Measurements from ENCODE around the gene ZNF451. TPM values are rescaled to one million over a fixed set of nuclear protein-coding genes. Genes with fewer than 3 reads are reported as not detected.

The ZNF451 gene
- total RNA-seq, 1 donor from 2014 or later = 56.0 TPM

DNA sequence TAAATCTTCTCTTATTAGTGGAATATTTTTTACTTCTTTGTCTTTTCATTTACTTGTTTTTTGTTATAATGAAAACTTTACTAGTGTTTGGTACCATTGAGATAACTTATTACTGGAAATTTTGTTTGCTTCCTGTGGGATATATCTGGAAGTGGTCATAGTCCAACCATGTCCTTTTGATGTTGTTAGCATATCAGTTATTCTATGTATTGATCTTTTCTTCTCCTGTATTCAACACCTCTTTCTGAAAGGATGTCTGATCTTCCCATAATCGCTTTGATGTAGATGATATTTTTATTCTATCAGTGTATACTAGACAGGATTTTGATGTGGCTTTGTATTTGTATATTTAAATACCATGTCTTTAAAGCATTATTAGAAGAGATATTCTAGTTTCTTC is 17.0 kb downstream of the ZNF451 start:
- no peak for DNase-seq
- Histone ChIP-seq H3K27ac (no peak overlapping the region), H3K4me3 (no peak overlapping the region), H3K36me3 (peaks cover 18% of the 10 kb centered on the region), H3K4me1 (no peaks in the 10 kb centered on the region), H3K9me3 (no peaks in the 10 kb centered on the region), H3K27me3 (no peaks in the 10 kb centered on the region)
- no peak for ATAC-seq
- intact Hi-C loops (cut with DNase I) = no loop called here
- TF ChIP-seq CTCF (IDR thresholded peaks at IDR 0.05) = no peak

DNA sequence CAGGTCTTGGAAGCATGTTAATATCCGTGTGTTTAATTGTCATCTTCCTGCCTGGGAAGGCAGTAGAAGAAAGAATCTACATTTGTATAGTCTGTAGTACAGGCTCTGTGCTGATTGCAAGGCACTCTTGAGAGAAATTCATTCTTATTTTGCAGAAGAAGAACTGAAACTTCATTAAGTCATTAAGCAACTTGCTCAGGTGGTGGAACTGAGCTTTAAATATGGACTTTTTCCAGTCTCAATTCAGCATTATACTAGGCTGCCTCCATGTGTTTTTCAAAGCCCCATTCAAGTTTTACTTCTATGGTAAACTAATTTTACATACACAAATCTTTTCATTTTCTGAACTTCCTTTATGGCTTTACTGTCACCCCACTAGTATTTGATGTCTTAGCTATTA is 18.7 kb downstream of the ZNF451 start:
- ATAC-seq (no peak), DNase-seq (no peak)
- intact Hi-C loops (cut with DNase I) = no loop called here
- H3K4me3 ChIP-seq = no peak overlapping the region
- TF ChIP-seq CTCF (IDR thresholded peaks at IDR 0.05) = no peak
- no peaks in the 10 kb centered on the region for H3K4me1 ChIP-seq
- H3K36me3 ChIP-seq = peaks cover 5% of the 10 kb centered on the region
- no peak overlapping the region for H3K27ac ChIP-seq
- no peaks in the 10 kb centered on the region for H3K27me3 ChIP-seq
- H3K9me3 ChIP-seq = no peaks in the 10 kb centered on the region

DNA sequence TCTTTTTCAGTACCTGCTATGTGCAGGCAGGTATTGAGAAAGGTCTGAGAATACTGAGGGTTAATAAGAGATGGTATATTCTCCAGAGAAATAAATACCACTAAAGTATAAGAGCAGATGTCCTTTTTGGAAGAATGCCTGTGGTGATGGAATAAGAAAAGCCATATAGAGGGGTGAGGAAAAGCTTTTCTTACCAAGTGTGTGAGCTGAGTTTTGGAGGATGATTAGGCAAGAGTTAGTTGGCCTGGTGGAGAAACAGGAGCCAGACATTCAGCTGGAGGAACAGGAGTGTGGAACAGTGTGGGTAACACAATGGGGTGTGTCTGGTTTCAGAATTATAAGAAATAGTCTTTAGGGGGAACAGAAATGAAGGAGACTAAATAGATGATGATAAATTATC is 19.9 kb downstream of the ZNF451 start:
- no peak overlapping the region for H3K4me3 ChIP-seq
- H3K4me1 ChIP-seq = no peaks in the 10 kb centered on the region
- H3K36me3 ChIP-seq = peaks cover 5% of the 10 kb centered on the region
- no peaks in the 10 kb centered on the region for H3K27me3 ChIP-seq
- ATAC-seq (no peak), DNase-seq (no peak)
- intact Hi-C loops (cut with DNase I) = no loop called here
- no peak for TF ChIP-seq CTCF (IDR thresholded peaks at IDR 0.05)
- H3K9me3 ChIP-seq = no peaks in the 10 kb centered on the region
- no peak overlapping the region for H3K27ac ChIP-seq

DNA sequence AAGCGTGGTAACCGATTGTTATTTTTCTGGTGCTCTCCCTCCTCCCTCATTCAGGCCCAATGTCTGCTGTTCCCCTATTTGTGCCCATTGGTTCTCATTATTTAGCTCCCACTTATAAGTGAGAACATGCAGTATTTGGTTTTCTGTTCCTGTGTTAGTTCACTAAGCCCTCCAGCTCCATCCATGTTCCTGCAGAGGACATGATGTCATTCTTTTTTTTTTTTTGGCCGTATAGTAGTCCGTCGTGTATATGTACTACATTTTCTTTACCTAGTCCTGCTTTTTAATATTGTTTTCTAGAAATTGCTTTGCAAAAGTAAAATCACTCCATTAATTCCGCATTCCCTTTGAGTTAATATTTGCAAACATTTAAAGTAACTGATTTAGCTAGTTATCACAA is 23.1 kb downstream of the ZNF451 start:
- H3K27me3 ChIP-seq = no peaks in the 10 kb centered on the region
- H3K9me3 ChIP-seq = no peaks in the 10 kb centered on the region
- peaks cover 5% of the 10 kb centered on the region for H3K36me3 ChIP-seq
- no peak for TF ChIP-seq CTCF (IDR thresholded peaks at IDR 0.05)
- H3K27ac ChIP-seq = no peak overlapping the region
- ATAC-seq (no peak), DNase-seq (no peak)
- H3K4me1 ChIP-seq = peaks cover 14% of the 10 kb centered on the region
- no peak overlapping the region for H3K4me3 ChIP-seq
- intact Hi-C loops (cut with DNase I) = no loop called here

GRCh38 chr6:57116776-57117175 is 26.8 kb downstream of the ZNF451 start:
- no peaks in the 10 kb centered on the region for H3K36me3 ChIP-seq
- no peaks in the 10 kb centered on the region for H3K27me3 ChIP-seq
- H3K9me3 ChIP-seq = no peaks in the 10 kb centered on the region
- intact Hi-C loops (cut with DNase I) = no loop called here
- H3K4me1 ChIP-seq = peaks cover 15% of the 10 kb centered on the region
- no peak for ATAC-seq
- H3K27ac ChIP-seq = peak overlapping the region; percentile 12
- DNase-seq = no peak
- TF ChIP-seq CTCF (IDR thresholded peaks at IDR 0.05) = no peak
- H3K4me3 ChIP-seq = no peak overlapping the region

- Histone ChIP-seq H3K27ac (no peak overlapping the region), H3K4me1 (peaks cover 15% of the 10 kb centered on the region), H3K9me3 (no peaks in the 10 kb centered on the region), H3K27me3 (no peaks in the 10 kb centered on the region), H3K4me3 (no peak overlapping the region), H3K36me3 (no peaks in the 10 kb centered on the region)
- DNase-seq = no peak
- intact Hi-C loops (cut with DNase I) = no loop called here
- ATAC-seq = no peak
- TF ChIP-seq CTCF (IDR thresholded peaks at IDR 0.05) = no peak
Observed at GRCh38 chr6:57117796-57118195, 27.8 kb downstream of the ZNF451 start.

Measured in upper lobe of right lung (tissue), 1 donor.